Left forelimb (tissue), 1 donor: Measurements from ENCODE around the gene LRTM1.

Experiments used
- DNase-seq: peaks from one replicate; pipeline ENCODE4 v3.0.0-alpha.2; 2018; ENCODE audit warnings: low spot score

The LRTM1 gene

DNA sequence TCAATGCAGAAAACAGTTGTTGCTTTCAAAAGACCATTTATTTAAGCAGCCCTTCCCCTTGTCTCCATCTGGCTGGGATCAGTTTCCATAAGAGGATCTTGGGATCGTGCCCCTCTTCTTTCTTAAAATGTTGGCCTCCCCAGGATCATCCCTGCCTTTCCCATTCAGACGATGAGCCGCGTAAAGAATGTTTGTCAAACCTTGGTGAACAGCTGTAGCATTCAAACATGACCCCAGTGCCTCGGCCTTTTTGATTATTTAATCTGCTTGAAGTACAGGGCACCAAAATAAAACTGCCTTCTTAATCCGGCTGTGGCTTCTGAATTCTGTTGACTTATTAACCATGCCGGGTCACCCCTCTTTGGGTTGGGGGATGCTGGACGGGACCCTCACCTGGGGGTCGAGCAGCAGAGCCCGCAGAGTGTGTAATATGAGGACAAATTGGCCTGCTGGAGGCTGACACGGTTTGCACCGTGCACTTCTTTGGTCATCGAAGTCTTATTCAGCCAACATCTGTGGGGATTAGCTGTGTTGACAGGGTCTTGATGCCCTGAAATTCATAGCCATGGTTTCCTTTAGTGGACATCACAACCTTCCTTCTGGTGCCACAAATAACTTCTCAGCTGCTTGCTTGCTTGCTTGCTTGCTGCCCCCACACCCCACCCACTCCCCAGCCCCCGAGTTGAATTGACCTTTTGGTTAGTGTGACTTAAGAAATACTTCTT lies at the start of gene LRTM1:
Gene LRTM1 (minus strand): TSS at position 14 of the 725 bp plus-strand sequence. CDS start 148 bp downstream, outside the sequence.
- DNase-seq: no peak

DNA sequence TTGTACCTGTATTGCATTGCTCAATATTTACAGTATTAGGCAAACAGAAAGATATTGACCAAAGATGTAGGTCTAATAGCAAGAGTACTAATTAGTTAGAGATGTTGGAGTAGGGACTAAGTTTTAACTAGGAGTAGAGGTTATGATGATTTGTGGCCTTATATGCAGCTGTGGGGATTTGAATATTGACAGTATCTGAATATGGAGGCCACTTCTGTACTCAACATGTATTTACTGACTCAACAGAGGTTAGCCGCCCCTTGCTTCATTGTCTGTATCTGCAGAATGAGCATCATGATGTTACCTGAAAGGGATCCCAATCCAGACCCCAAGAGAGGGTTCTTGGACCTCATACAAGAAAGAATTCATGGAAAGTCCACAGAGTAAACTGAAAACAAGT lies 49.6 kb upstream of the LRTM1 start:
- no peak for DNase-seq

DNA sequence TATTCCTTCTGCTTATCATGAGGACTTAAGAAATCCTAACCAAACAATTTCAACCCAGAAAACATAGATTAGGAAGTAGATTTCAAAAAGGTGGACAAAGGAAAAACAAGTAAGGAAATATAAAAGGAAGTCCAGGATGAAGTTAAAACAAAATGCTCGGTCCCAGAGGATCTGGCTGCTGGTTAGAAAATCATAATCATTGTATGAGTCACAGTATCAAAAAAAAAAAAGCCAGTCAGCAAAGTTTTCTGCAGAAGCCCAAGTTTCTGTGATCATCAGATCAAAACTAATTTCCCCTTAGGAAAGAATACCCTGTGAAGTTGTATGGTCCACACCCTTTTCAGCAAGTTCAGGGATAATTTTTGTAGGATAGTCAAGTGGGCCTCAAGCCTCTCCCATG lies 43.0 kb upstream of the LRTM1 start:
- no peak for DNase-seq

DNA sequence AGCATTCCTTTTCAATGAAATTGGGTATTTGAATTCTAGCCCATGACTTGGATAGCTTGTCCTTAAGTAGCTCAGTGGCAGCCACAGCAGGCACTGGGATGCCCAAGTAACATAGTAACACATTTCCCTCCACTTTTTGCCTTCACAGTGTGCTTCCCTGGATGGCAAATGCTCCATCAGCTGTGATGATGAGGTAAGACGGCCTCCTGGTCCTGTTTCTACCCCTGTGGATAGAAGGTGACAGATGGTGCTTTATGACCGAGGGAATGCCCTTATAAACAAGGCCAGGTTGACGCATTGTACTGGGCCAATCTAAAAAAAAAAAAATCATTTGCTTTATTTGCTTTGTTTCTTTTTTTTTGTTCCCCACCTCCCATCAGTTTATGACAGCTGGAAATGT lies 41.8 kb upstream of the LRTM1 start:
- no peak for DNase-seq

DNA sequence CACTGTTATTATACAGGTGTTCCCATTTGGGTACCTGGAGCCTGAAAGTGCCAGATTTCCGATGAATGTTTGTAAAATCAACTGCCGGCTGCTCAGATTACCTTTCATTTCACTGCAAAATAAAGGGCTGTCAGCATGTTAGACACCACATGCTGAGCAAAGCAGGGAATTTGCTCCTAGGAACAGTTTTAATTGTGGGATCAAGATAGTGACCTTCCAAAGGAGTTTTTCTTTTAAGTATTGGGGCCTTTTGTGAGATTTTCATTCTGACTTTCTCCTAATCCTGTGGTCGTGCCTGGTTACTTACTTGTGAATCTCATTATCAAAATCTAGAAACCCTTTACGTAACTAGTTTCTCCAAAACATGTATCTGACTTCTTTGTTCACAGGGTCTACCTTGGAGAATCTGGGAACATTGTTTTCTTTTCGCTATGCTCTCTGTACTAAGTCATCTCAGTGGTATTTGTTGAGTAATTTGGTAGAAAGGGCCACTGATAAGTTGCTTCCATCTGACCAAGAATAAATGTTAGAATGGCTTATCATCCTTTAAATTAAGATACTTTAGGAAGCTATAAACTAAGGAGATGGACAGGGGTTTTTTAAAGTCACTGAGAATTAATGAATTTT lies 40.8 kb upstream of the LRTM1 start:
- DNase-seq: no peak

DNA sequence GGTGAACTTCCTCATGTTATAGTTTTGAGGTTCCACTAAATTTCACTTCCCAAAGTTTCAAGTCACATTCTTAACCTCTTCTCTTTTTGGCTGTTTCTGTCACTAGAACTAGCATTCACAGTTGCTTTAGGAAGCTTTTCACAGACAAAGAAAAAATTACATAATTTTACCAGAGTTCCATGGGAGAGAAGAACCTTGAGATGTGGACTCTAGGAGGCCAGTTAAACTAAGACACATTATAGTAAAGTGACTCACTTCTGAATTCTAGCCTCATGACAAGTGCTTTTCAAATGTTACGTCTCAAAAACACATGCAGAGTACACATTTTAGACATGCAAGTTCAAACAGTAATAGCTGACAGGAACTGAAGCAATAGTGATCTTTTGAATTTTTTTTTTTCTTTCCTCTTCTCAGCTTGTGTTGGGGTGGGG lies 39.9 kb upstream of the LRTM1 start:
- DNase-seq: no peak

DNA sequence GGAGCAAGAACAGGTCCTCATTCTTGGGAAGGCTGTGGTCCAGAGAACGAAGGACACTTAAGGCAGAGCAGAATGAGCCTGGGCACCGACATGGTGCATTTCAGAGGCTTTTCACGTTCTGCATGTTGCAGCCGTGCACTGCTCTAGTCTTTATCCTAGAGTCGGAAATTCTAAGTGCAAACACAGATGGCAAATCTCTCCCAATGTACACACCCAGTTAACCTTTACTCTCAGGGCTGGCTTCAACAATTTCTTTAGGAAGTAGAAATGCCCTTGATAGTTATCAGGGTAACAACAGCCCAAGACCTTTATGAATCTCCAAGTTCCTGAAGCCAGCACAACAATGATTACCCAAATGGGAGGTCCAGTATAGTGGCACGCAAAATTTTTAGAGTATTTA lies 39.1 kb upstream of the LRTM1 start:
- no peak for DNase-seq

DNA sequence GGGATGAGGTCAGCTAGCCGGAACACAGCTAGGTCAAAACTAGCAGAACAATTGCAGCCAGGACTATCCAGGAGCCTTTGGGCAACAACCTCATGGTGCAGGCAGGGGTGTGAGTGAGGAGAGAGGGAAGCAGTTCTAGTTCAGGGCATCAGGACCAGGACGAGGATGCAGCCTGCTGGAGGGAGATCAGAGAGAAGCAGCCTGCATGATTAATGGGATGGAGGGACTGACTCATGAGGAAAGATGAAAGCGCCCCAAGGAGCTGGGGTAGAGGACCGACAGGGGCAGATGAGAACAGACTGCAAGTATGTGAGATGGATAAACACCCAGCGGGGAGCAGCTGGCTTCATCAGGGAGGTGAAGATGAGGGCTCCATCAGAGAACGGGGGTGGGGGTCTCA lies 37.9 kb upstream of the LRTM1 start:
- DNase-seq: no peak

DNA sequence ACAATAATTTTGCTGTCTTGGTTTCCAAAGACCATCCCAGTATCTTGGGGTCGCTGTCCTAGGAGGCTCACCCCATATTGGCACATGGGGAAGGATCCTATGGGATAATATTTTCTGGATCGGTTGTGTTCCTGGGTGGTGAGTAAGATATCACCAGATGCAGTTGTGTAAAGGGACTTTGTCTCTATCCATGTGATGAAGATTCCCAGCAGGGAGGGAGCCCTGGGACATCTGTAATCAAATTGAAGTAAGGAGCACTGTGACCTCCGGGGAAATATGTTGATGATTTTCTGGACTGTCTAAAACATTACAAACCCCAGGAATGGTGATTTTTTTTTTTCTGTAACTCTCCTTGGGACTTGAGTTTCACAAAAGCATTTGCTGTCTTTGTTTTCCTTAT lies 36.2 kb upstream of the LRTM1 start:
- no peak for DNase-seq

DNA sequence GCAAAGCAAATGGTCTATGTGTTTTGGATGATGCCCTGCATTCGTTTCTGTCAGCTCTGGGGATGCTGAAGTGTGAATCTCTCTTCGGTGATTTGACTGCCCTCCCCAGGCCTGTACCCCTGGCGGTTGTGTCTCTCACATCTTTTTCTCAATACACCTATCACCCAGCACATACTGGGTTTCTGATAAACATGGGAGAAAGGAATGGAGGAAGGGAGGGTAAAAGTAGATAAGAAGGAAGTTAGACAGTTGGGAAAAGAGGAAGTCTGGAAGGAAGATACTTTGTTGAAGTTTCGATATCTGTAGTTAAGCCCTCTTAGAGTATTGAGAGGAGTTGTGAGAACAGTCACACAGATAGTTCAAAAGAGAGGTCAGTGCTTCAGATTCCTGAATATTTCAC lies 35.8 kb upstream of the LRTM1 start:
- DNase-seq: no peak

DNA sequence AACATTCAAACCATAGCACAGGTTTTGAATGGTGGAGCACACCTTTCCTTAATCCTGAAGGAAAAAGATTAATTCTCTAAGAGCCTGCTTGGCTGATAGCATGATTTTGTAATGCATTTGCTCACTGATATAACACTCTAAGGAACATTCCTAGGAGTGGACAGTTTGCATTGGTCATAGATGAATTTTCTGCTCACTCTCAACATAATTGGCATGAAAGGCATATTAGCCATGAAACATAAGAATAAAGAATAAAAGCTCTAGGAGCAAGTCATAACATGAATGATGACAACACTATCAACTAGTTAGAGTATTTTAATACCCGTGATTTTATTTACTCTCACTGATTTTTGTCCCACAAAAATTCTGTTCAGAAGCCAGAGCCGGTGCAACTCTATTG lies 34.3 kb upstream of the LRTM1 start:
- DNase-seq: no peak

DNA sequence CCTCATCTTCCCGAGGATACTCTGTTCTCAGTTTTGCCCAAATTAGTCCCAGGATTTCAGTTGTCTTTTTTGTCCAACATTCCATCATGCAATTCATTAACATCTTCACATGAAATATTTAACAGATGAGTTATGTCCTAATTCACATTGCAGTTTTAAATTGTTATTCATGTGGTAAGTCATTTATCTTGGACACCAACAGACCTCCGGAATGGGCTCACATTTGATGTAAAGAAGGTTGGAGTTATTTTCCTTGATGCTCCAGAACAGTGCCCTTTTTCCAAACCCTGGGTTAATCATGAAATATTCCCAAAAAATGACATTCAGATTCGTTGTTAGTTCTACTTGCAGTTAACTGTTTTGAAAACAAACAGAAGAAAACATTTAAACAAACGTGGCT lies 32.8 kb upstream of the LRTM1 start:
- DNase-seq: no peak

DNA sequence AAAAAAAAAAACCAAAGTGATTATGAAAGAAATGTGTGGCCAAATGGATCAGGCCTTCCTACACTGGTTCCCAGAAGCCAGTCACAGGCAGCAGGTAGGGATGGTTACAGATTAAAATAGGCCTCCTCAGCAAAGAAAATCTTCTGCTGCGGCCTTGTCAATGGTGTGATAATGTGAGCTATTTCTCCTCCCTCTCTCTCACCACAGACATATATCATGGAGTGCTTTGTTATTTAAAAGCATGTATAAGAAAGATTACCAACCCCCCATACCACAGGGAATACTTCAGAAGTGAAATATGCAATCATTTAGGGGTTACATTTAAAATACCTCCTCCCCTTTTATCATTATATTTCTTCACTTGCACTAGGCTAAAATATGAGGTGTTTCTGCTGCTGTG lies 32.2 kb upstream of the LRTM1 start:
- no peak for DNase-seq

DNA sequence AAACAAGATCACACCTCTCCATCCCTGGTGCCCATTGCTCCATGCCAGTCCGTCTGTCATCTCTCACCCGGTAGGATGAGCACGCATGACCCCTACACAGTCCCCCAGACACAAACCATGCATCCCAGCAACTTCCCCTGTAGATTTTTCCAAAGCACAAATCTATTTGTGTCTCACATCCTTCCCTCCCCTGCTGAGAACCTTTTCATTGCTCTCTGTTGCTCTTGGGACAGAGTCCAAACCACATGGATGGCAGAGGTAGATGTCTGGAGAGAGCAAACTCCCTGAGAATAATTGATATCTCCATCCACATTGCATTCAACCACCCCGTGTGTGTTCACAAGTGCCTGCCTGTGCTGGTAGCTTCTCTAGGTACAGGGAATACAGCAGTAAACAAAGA lies 29.9 kb upstream of the LRTM1 start:
- DNase-seq: no peak

DNA sequence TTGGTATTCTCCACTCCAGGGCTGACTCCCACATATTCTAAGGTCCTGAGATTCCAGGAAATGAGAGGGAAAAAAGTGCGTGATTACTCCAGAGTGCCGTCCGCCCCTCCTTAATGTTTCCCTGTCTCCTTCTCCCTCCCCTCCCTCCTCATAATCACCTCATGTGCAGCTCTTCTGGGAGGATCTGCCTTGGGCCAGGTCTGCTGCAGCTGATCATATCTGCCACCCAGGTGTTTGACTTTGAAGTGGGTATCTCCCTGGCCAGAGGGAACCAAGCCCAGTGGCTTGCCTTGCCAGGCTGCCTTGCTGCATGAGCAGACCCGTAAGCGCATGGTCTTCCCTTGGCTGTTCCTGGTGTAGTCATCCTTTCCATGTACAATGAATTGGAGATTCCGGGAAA lies 28.1 kb upstream of the LRTM1 start:
- DNase-seq: no peak

DNA sequence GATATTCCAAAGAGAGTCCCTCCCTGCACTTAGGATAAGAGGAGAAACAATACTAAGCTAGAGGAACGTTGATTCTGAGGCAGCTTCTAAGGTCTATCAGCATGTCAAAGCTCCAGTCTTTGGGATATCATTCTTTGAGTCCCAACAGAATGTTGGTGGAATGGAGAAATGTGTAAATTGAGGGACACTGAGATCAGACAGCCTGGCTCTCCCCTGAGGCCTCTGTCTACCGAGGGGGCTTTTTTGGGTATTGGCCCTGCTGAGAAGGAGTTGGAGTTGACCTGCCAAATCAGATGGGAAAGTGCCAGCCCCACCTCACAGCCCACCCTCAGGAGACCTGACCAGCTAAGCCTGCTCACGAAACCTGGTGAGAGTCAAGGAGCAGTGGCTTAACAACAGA lies 27.6 kb upstream of the LRTM1 start:
- DNase-seq: no peak

DNA sequence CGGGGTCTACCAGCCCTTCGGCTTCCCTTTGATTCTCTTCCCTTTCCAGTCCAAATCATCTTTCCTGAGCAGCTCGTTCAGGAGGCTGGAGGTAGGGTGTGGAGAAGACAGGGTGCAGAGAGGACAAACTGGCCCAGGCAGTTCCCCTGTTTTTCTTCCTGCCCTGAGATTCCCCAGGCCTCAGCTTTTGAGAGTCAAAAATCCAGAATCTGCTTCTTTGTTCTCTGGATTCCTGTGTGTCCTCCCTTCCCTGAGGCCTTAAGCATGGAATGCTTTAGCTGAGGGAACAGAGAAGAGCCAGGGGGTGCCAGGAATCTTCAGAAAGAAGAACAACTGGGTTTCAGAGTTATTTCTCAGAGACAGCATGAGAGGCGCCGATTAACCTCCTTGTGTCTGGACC lies 26.7 kb upstream of the LRTM1 start:
- DNase-seq: no peak

DNA sequence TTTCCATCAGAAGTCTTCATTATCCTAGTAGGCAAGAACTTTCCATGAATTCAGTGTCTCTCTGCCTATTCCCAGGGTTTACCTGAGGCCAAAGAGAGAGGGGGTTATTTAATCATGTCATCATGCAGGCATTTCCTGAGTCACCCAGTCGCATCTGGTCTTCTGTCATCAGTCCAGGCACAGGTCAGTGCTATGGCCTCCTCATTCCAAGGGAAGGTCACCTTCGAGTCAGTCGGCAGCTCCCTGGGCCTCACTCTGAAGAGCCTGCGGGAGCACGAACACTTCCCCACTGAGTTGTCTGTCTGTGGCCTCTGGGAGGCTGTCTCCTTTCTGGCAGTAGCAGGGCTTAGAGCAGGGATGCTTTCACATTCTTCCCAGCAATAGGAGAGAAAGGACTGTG lies 26.2 kb upstream of the LRTM1 start:
- no peak for DNase-seq

DNA sequence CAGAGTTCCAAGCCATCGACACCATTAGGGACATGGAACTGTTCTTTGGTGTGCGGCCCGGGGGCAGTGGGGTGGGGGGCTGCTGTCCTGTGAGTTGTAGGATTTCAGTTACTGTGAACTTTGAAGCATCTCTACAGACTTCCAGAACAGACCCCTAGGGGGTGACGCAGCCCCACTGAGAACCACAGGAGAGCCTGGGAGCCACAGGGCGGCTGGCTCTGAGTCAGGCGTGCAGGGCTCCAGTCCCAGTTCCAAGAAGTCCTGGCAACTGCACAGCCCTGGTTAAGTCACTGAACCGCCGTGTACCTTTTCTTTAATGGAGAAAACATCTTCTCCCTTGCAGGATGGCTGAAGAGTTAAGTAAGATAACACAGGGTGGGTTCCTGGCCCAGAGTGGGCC lies 23.5 kb upstream of the LRTM1 start:
- DNase-seq: peak; percentile 76

DNA sequence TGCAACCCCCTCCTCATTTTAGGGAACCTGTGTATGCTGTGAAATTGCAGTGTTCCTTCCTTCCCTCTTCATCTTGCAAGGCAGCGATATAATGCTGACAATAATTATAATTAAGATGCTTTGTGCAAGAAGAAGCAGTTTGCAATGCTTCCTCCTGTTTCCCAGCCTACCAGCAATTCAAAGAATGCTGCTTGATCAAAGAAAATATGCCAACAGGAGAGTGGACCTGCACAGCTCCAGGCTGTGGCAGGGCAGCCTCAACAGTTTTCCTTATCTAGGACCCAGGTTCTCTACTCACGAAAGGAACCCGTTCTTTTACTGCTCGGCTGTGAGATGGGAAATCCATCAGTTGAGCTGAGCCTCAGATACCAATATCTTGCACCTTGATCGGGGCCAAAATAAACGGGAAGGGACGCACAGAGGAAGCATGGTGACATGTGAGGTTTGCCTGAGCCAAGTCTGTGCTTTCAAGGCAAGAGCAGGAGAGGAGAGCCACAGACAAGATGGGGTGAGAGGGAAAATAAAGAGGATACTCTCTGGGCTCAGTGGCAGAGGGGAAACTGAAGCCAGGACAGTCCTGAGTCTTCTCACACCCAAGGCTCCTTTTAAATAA lies 22.6 kb upstream of the LRTM1 start:
- DNase-seq: no peak

DNA sequence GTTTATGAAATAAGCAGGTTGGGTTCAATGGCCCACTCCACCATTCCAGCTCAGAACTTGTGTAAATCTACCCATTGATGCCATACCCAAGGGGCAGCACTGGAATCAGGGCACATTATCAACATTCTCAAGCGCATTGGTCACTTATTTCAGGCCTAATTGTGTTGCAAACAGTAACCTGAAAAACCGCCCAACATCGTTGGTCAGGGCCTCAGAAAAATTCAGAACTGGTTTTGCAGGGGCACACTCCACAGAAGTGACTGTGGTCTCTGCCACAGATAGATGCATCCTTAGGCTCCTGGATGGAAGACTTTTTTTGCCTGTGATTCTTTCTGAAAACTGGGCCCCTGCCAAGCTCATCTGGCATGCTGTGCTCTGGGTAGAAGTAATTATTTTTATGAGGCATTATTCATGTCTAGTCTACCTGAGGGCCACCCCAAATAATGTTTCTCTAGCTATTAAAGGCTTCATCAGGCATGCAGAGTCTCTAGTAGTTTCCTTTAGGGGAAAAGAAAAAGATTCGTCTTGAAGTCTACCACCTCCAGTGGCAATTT lies 21.7 kb upstream of the LRTM1 start:
- DNase-seq: no peak

DNA sequence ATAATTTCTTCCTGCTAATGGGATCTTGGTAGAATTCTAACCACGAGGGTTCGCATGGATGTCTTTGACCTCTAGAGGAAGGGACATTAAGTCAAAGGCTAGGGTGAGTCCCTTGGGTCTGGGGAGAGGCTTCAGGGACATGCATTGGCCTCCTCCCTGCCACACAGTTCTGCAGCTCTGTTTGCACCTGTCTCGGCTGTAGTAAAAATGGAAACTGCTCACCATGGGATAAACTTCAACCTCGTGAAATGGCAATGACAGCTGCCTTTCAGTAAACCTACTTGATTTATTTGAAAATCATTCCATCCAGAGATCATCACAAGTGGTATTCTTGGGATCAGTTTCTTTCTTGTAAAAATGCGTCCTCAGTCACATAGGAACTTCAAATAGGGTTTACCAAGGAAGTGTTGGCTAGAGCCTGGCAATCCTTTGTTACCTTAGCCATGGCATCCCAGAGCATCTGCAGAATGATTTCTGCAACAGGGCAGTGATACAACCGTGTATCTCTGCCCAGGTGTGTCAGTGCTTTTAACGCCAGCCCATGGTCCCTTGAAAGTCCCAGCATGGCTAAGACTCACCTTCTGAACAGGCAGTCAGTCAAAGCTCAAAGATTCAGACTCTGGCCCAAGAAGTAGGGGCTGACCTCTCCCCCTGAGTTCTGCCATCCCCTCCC lies 14.0 kb upstream of the LRTM1 start:
- DNase-seq: no peak

DNA sequence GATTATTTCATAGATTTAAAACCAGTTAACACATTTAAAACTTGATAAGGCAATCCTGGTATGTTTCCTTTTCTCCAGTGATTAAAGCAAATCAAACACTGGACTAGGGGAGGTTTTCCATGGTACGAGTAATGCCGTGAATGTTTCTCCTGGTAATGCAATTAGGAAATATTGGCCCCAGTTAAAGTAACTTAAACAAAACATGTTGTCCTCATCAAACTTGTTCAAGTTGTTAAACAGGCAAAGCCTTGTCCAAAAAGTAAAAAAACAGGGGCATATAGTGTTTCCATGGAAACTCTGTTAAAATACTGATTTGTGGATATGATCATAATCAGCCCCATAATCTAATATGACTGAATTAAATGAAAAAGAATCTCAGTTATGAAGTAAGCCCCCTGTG lies 13.1 kb upstream of the LRTM1 start:
- DNase-seq: no peak
